HG03571 (cell line): ENCODE data around the gene ACACA.

Source experiments
- ATAC-seq: cut with Tn5 transposase; IDR thresholded peaks from one replicate; pipeline ENCODE4 v1.9.1; 2021; ENCODE audit not compliant: unreplicated experiment

The ACACA gene

GRCh38 chr17:37239690-37240334, 166.8 kb downstream of the ACACA start:
- ATAC-seq = no peak

GRCh38 chr17:37234106-37234505, 172.5 kb downstream of the ACACA start:
- no peak for ATAC-seq

GRCh38 chr17:37233036-37233435, 173.6 kb downstream of the ACACA start:
- ATAC-seq = no peak

- no peak for ATAC-seq
These were observed 174.7 kb downstream of the ACACA start for GRCh38 chr17:37231887-37232286.

- ATAC-seq = no peak
These were observed 176.0 kb downstream of the ACACA start for GRCh38 chr17:37230633-37231032.

- no peak for ATAC-seq
These were observed 181.2 kb downstream of the ACACA start for GRCh38 chr17:37225465-37225864.

GRCh38 chr17:37221865-37222264, 184.8 kb downstream of the ACACA start:
- no peak for ATAC-seq

GRCh38 chr17:37220607-37220953, 186.1 kb downstream of the ACACA start:
- ATAC-seq = no peak

GRCh38 chr17:37219876-37220606, 186.6 kb downstream of the ACACA start:
- no peak for ATAC-seq

GRCh38 chr17:37218849-37219248, 187.8 kb downstream of the ACACA start:
- no peak for ATAC-seq

- ATAC-seq = no peak
These were observed 192.2 kb downstream of the ACACA start for GRCh38 chr17:37214416-37214815.

- no peak for ATAC-seq
These were observed 192.7 kb downstream of the ACACA start for GRCh38 chr17:37213927-37214326.

- no peak for ATAC-seq
These were observed 194.5 kb downstream of the ACACA start for GRCh38 chr17:37212179-37212578.

- no peak for ATAC-seq
These were observed 195.5 kb downstream of the ACACA start for GRCh38 chr17:37211136-37211535.

- no peak for ATAC-seq
These were observed 199.5 kb downstream of the ACACA start for GRCh38 chr17:37207103-37207502.

GRCh38 chr17:37206299-37206698, 200.3 kb downstream of the ACACA start:
- ATAC-seq = no peak

- no peak for ATAC-seq
These were observed 206.1 kb downstream of the ACACA start for GRCh38 chr17:37200497-37200896.

GRCh38 chr17:37197336-37197735, 209.3 kb downstream of the ACACA start:
- no peak for ATAC-seq

- ATAC-seq = no peak
These were observed 212.4 kb downstream of the ACACA start for GRCh38 chr17:37194208-37194607.

- ATAC-seq = no peak
These were observed 215.4 kb downstream of the ACACA start for GRCh38 chr17:37191219-37191618.

GRCh38 chr17:37190493-37190892, 216.1 kb downstream of the ACACA start:
- ATAC-seq = no peak

- no peak for ATAC-seq
These were observed 218.5 kb downstream of the ACACA start for GRCh38 chr17:37188157-37188556.

- no peak for ATAC-seq
These were observed 219.4 kb downstream of the ACACA start for GRCh38 chr17:37187262-37187661.
